Transverse colon (tissue), 4 donors: ENCODE data around the gene KLK7.

Source experiments
- CTCF ChIP-seq, 5 experiments: fragments of 200-600 bp in 3 of 5; fragments of 450-650 bp in 2 of 5; sonication (generic) in 3 of 5; IDR thresholded peaks; 1 replicate in 2 of 5; 2 replicates in 3 of 5; pipeline ENCODE4 v1.5.1; 2016 to 2017; ENCODE audit warnings: antibody characterized with exemption in 5 of 5, inconsistent platforms in 3 of 5, mild to moderate bottlenecking in 2 of 5, moderate library complexity in 1 of 5
- EP300 ChIP-seq: sonication (generic); formaldehyde crosslinking; IDR thresholded peaks from one replicate; pipeline ENCODE4 v1.6.1; 2017; ENCODE audit warnings: antibody characterized with exemption, low read depth
- POLR2AphosphoS5 ChIP-seq, 3 donors: sonication (generic); formaldehyde crosslinking; IDR thresholded peaks; one replicate each; pipeline ENCODE4 v1.6.1; 2016; ENCODE audit warnings: antibody characterized with exemption in 3 of 3

- TF ChIP-seq CTCF (IDR thresholded peaks at IDR 0.05) (no peak), EP300 (no peak), POLR2AphosphoS5 (IDR thresholded peaks at IDR 0.05) (no peak)
Measured at GRCh38 chr19:51005248-51005647, 21.5 kb upstream of the KLK7 start.
